Mesodermal cell (in vitro differentiated cells): ENCODE measurements around the gene RYK.

ENCODE experiments used
- H3K27ac ChIP-seq: 2 replicates; pipeline ENCODE4 v1.7.0; 2013; ENCODE audit warnings: mild to moderate bottlenecking, low read depth, low read length, moderate library complexity; ENCODE audit not compliant: severe bottlenecking
- H3K36me3 ChIP-seq: 2 replicates; pipeline ENCODE4 v1.7.1; 2013; ENCODE audit warnings: mild to moderate bottlenecking, low read length, moderate library complexity; ENCODE audit not compliant: control insufficient read depth, insufficient read depth
- H3K4me1 ChIP-seq: one replicate; pipeline ENCODE4 v1.7.1; 2013; ENCODE audit warnings: mild to moderate bottlenecking, low read length; ENCODE audit not compliant: insufficient read depth, control insufficient read depth, poor library complexity, severe bottlenecking
- H3K4me3 ChIP-seq: 2 replicates; pipeline ENCODE4 v1.7.0; 2013; ENCODE audit warnings: low read length, control low read depth, mild to moderate bottlenecking; ENCODE audit not compliant: insufficient read depth, poor library complexity, severe bottlenecking; ENCODE audit errors: extremely low read depth
- H3K9me3 ChIP-seq: 2 replicates; pipeline ENCODE4 v1.7.1; 2013; ENCODE audit warnings: mild to moderate bottlenecking, low read length, moderate library complexity; ENCODE audit not compliant: control insufficient read depth
- WGBS, 2 experiments: methylation state at CpG; one replicate each; pipeline ENCODE4 v1.1.5; 2013; ENCODE audit warnings: missing lambda C conversion rate in 2 of 2; ENCODE audit not compliant: insufficient coverage in 2 of 2; 5-methylcytosine and 5-hydroxymethylcytosine counted together

RYK gene

DNA sequence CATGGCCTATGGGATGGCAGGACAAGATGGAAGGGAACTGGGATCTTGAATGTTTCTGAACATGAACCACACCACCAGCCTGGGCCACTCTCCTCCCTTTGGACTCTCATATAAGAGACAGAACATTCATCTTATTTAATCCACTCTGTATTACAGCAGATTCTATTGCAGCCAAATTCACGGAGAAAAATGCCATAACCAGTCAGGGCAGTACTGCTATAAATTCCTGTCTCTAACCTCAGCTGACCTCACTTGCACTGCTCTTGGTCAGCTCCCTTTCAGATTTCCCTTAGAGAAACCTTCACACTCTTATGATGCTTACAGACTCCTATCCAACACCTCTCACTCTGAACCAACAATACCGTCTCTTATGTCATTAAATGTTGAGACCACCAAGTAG, 101.4 kb downstream of the RYK start:
- Histone ChIP-seq H3K36me3 (peaks cover 51% of the 10 kb centered on the region), H3K4me1 (peaks cover 8% of the 10 kb centered on the region), H3K27ac (no peak overlapping the region), H3K9me3 (no peaks in the 10 kb centered on the region), H3K4me3 (no peak overlapping the region)
- WGBS, 2 experiments = 90 to 93% methylated on average over 2 of the region's 2 CpGs

DNA sequence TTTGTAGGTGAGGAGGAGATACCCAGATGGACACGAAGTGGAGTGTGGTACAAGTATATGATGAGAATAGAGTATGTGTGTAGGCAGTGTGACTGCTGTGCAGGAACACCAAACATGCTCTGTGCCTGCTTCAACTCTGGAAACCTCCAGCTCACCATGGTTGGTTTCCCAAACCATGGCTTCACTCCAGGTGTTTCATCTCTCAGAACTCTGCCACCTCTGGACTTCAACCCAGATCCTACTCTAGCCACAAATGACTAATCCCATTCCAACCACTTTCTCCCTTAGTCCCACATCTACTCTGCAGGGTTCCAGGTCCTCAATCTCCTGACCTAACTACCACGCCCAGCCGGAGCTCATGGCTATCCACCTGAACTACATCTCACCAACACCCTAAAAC, 102.1 kb downstream of the RYK start:
- H3K4me1 ChIP-seq = peaks cover 8% of the 10 kb centered on the region
- no peaks in the 10 kb centered on the region for H3K9me3 ChIP-seq
- H3K27ac ChIP-seq = no peak overlapping the region
- H3K4me3 ChIP-seq = no peak overlapping the region
- peaks cover 43% of the 10 kb centered on the region for H3K36me3 ChIP-seq
- 97 to 100% methylated on average over 3 of the region's 3 CpGs for WGBS, 2 experiments

- no peaks in the 10 kb centered on the region for H3K9me3 ChIP-seq
- H3K4me1 ChIP-seq = peaks cover 8% of the 10 kb centered on the region
- H3K4me3 ChIP-seq = no peak overlapping the region
- H3K27ac ChIP-seq = no peak overlapping the region
- 100% methylated on average over 1 to 2 of the region's 3 CpGs for WGBS, 2 experiments
- H3K36me3 ChIP-seq = peaks cover 37% of the 10 kb centered on the region
Observed at GRCh38 chr3:134147411-134147810, 103.2 kb downstream of the RYK start.

DNA sequence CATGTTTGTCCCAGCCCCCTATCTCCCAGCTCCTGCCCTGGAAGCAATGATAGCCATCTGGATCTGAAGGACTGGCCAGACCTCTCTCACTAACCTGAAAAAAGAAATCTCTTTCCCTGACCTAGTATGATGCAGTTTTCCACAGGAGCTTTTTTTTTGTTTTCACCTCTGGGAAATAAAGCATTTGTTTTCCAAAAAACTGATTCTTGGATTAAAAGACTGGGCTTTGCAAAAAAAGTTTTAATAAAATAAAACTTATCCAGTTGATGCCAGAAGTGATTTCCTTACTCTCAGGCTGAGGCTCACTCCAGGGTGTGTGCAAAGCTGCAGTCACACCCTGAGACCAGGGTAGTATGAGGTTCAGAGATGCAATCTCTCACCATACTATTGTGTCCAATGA, 104.0 kb downstream of the RYK start:
- H3K4me3 ChIP-seq = no peak overlapping the region
- peaks cover 8% of the 10 kb centered on the region for H3K4me1 ChIP-seq
- no peaks in the 10 kb centered on the region for H3K9me3 ChIP-seq
- no peak overlapping the region for H3K27ac ChIP-seq
- H3K36me3 ChIP-seq = peaks cover 33% of the 10 kb centered on the region

DNA sequence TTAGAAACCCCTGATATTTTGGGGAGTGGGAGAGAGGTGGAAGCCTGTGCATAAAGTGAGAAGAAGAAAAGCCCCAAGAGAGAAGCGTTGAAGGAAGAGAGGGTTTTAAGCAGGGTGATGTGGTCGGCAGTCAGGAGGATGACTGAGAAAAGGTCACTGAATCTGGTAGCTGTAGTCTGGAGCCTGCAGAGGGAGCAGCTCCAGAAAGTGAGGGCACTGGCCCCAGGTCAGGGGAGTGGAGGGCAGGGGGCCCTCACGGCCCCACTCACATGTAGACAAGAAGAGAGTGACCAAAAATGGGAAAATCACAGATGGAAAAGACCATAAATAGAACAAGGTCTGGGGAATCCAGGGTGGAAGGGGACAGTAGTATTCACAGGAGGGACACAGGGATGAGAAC, 105.5 kb downstream of the RYK start:
- Histone ChIP-seq H3K9me3 (no peaks in the 10 kb centered on the region), H3K4me3 (no peak overlapping the region), H3K27ac (peak overlapping the region; percentile 3), H3K4me1 (peaks cover 8% of the 10 kb centered on the region), H3K36me3 (peaks cover 20% of the 10 kb centered on the region)
- WGBS, 2 experiments = 70 to 88% methylated on average over 3 of the region's 3 CpGs

GRCh38 chr3:134144694-134145093, 106.0 kb downstream of the RYK start:
- 86 to 89% methylated on average over 3 of the region's 3 CpGs for WGBS, 2 experiments
- Histone ChIP-seq H3K9me3 (no peaks in the 10 kb centered on the region), H3K4me3 (no peak overlapping the region), H3K4me1 (peaks cover 8% of the 10 kb centered on the region), H3K27ac (peak overlapping the region; percentile 3), H3K36me3 (peaks cover 15% of the 10 kb centered on the region)

- H3K4me1 ChIP-seq = peaks cover 8% of the 10 kb centered on the region
- WGBS, 2 experiments = 97% methylated on average over 5 of the region's 6 CpGs
- no peak overlapping the region for H3K27ac ChIP-seq
- peaks cover 2% of the 10 kb centered on the region for H3K9me3 ChIP-seq
- no peak overlapping the region for H3K4me3 ChIP-seq
- H3K36me3 ChIP-seq = peaks cover 10% of the 10 kb centered on the region
Observed at GRCh38 chr3:134143828-134144401, 106.7 kb downstream of the RYK start.

DNA sequence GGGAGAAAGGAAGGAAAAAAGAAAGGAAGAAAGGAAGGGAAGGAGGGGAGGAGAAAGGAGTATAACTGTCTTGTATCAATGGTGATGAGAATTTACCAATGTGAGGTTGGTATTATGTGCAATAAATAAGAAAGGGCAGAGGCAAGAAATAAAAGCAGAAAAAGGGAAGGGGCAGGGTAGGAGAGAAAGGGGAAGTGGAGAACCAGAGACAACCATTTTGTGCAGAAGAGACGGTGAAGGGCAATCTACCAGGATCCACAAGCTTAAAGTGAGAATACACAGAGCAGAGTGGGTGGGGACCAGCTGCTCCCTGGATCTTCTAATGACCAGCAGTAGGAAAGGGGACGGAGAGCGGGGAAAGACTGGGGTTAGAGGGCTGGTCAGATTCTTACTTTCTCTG, 114.1 kb downstream of the RYK start:
- H3K9me3 ChIP-seq = peaks cover 6% of the 10 kb centered on the region
- H3K4me1 ChIP-seq = peaks cover 10% of the 10 kb centered on the region
- 89 to 92% methylated on average over 1 of the region's 3 CpGs for whole genome bisulfite sequencing, 2 experiments
- no peak overlapping the region for H3K4me3 ChIP-seq
- H3K36me3 ChIP-seq = peaks cover 9% of the 10 kb centered on the region
- no peak overlapping the region for H3K27ac ChIP-seq

- Histone ChIP-seq H3K4me1 (peaks cover 10% of the 10 kb centered on the region), H3K27ac (no peak overlapping the region), H3K4me3 (no peak overlapping the region), H3K36me3 (peaks cover 9% of the 10 kb centered on the region), H3K9me3 (peaks cover 11% of the 10 kb centered on the region)
- 88 to 89% methylated on average over 1 to 3 of the region's 3 CpGs for WGBS, 2 experiments
Observed at GRCh38 chr3:134134698-134135415, 115.8 kb downstream of the RYK start.

DNA sequence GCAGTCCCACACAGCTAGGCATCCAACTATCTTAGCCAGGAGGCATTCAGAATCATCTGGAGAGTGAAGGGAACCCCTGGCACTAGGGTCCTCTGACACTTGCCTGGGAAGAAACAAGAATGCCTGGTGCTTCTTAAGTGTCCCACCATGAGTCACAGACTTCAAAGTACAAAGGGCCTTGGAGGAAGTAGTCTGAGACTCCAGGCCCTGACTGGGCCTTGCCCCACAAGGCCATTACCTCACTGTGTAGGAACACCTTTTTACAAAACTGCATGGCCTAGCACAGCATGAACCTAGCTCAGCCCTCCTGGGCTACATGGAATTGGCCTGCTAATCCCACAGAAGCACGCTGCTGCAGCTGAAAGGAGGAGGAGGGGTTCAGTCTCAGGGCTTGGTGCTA, 116.4 kb downstream of the RYK start:
- WGBS, 2 experiments = 88 to 100% methylated on average over 1 of the region's 1 CpG
- peaks cover 10% of the 10 kb centered on the region for H3K4me1 ChIP-seq
- H3K9me3 ChIP-seq = peaks cover 13% of the 10 kb centered on the region
- no peak overlapping the region for H3K4me3 ChIP-seq
- H3K27ac ChIP-seq = no peak overlapping the region
- peaks cover 11% of the 10 kb centered on the region for H3K36me3 ChIP-seq

GRCh38 chr3:134132961-134133360, 117.7 kb downstream of the RYK start:
- H3K4me3 ChIP-seq = no peak overlapping the region
- WGBS, 2 experiments = 94 to 100% methylated on average over 3 of the region's 3 CpGs
- H3K27ac ChIP-seq = no peak overlapping the region
- peaks cover 10% of the 10 kb centered on the region for H3K4me1 ChIP-seq
- peaks cover 10% of the 10 kb centered on the region for H3K9me3 ChIP-seq
- peaks cover 20% of the 10 kb centered on the region for H3K36me3 ChIP-seq
